HG03565 (cell line): ENCODE results near the gene KLHL36.
"Not testable (repeated sequence)": the region's sequence is repeated elsewhere in the genome, so short reads cannot be mapped to it uniquely, and the experiment has no call there.

Experiments
- ATAC-seq: cut with Tn5 transposase; IDR thresholded peaks from one replicate; pipeline ENCODE4 v1.9.1; 2021; ENCODE audit warnings: mild to moderate bottlenecking, moderate library complexity; ENCODE audit not compliant: unreplicated experiment

Gene KLHL36

GRCh38 chr16:84690088-84690819 lies 41.9 kb downstream of the KLHL36 start:
- no peak for ATAC-seq

- ATAC-seq: no peak
Observed at GRCh38 chr16:84692451-84693214, 44.3 kb downstream of the KLHL36 start.

GRCh38 chr16:84693869-84694268 lies 45.6 kb downstream of the KLHL36 start:
- not testable (repeated sequence) for ATAC-seq

- ATAC-seq: no peak
Observed at GRCh38 chr16:84694980-84695379, 46.7 kb downstream of the KLHL36 start.

- no peak for ATAC-seq
Observed at GRCh38 chr16:84699147-84699711, 50.9 kb downstream of the KLHL36 start.

GRCh38 chr16:84699712-84700445 lies 51.6 kb downstream of the KLHL36 start, which contains the start of gene USP10:
USP10 (plus strand) TSS chr16:84700000; CDS start chr16:84700091, 91 bp downstream.
- peak; percentile 66 for ATAC-seq

- ATAC-seq: peak; percentile 5
Observed at GRCh38 chr16:84700446-84701300, 52.4 kb downstream of the KLHL36 start.

GRCh38 chr16:84703681-84704080 lies 55.4 kb downstream of the KLHL36 start:
- ATAC-seq: no peak

- no peak for ATAC-seq
Observed at GRCh38 chr16:84704253-84704652, 55.9 kb downstream of the KLHL36 start.

- ATAC-seq: no peak
Observed at GRCh38 chr16:84706856-84707255, 58.5 kb downstream of the KLHL36 start.

GRCh38 chr16:84709609-84710008 lies 61.3 kb downstream of the KLHL36 start:
- no peak for ATAC-seq

GRCh38 chr16:84710686-84711085 lies 62.4 kb downstream of the KLHL36 start:
- ATAC-seq: no peak
